NB4 (cell line): Measurements from ENCODE around the gene SYVN1.

Experiments
- CTCF ChIP-seq: IDR thresholded peaks from one replicate; pipeline ENCODE4 v1.5.1; 2012; ENCODE audit warnings: low read depth, low read length
- MAX ChIP-seq: IDR thresholded peaks from 2 replicates; pipeline ENCODE4 v1.6.1; 2011; ENCODE audit warnings: low read depth, low read length
- MYC ChIP-seq: IDR thresholded peaks from 2 replicates; pipeline ENCODE4 v1.6.1; 2011; ENCODE audit warnings: low read depth, low read length
- POLR2A ChIP-seq: IDR thresholded peaks from 2 replicates; pipeline ENCODE4 v1.6.1; 2011; ENCODE audit warnings: mild to moderate bottlenecking; ENCODE audit not compliant: insufficient read length; ENCODE audit errors: extremely low read depth

- no peak for TF ChIP-seq CTCF
- no peak for TF ChIP-seq POLR2A
- TF ChIP-seq MYC: no peak
- TF ChIP-seq MAX: no peak
These were observed 29.4 kb upstream of the SYVN1 start for GRCh38 chr11:65163684-65164083.
